Subcutaneous adipose tissue (tissue), 4 donors: ENCODE measurements around the gene TIAL1. TPM values are rescaled to one million over a fixed set of nuclear protein-coding genes. Genes with fewer than 3 reads are reported as not detected.

Source experiments
- total RNA-seq, 4 donors: library from RNA; depleted of rRNA; stranded (reverse); fragments of >200 nt; gene quantifications; one replicate each; pipeline ENCODE4 v1.1.0, GENCODE V29; 2016
- TF ChIP-seq, protein P1 (sequence below): fragments of 450-650 bp; IDR thresholded peaks from one replicate; pipeline ENCODE4 v1.5.1; 2016; ENCODE audit warnings: low read depth, mild to moderate bottlenecking, control low read depth, antibody characterized with exemption, moderate library complexity

TIAL1 gene
- total RNA-seq, 4 donors from 2014 or later = 76.9 to 138 (median 91.2) TPM

DNA sequence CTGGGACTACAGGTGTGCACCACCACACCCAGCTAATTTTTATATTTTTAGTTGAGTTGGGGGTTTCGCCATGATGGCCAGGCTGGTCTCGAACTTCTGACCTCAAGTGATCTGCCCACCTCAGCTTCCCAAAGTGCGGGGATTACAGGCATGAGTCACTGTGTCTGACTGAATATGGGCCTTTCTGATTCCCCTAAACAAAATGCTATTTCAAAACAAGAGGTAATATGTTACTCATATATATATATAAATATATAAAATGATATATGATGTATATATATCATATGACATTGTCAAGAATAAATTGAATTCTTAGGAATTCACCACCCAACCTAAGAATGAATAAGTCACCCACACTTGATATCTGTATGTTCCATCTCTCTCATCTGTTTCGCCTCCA is 12.8 kb upstream of the TIAL1 start:
- TF ChIP-seq, protein P1, sequence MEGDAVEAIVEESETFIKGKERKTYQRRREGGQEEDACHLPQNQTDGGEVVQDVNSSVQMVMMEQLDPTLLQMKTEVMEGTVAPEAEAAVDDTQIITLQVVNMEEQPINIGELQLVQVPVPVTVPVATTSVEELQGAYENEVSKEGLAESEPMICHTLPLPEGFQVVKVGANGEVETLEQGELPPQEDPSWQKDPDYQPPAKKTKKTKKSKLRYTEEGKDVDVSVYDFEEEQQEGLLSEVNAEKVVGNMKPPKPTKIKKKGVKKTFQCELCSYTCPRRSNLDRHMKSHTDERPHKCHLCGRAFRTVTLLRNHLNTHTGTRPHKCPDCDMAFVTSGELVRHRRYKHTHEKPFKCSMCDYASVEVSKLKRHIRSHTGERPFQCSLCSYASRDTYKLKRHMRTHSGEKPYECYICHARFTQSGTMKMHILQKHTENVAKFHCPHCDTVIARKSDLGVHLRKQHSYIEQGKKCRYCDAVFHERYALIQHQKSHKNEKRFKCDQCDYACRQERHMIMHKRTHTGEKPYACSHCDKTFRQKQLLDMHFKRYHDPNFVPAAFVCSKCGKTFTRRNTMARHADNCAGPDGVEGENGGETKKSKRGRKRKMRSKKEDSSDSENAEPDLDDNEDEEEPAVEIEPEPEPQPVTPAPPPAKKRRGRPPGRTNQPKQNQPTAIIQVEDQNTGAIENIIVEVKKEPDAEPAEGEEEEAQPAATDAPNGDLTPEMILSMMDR = no peak

DNA sequence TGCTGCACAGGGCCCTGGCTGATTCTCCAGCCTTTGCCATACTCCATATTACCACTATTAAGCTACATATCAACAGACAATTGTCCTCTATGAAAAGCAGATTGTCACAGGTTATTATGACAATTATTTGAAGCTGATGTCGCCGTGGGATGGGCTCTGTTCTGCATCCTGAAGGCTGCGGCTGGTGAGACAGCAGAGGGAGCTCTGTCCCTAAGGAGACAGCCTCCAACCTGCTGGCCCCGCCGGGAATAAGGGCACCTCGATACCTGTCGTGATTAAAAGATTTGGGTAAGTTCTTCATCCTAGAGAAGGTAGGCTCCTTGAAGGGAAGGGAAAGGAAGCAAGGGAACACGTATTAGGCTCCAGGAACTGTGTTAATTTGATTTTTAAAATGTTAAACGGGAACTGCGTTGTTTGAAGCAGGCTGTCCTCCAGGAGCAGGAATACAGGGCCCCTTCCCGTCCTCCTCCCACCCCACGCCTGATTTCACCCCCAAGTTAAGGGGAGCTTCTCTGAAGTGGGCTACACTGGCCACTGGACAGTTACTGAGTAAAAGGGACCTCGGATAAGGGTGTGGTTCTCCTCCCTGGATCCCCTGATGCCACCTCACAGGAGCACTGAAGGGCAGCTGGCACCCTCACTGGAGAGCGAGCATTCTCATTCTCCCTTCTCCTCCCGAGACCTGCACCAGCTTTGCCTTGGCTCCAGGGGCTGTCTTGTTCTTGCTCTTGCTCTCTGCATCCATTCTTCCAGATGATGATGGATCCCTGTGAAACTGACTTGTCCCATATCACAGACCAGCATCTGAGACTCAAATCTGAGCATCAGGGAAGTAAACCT is 11.8 kb upstream of the TIAL1 start:
- TF ChIP-seq, protein P1 = no peak

DNA sequence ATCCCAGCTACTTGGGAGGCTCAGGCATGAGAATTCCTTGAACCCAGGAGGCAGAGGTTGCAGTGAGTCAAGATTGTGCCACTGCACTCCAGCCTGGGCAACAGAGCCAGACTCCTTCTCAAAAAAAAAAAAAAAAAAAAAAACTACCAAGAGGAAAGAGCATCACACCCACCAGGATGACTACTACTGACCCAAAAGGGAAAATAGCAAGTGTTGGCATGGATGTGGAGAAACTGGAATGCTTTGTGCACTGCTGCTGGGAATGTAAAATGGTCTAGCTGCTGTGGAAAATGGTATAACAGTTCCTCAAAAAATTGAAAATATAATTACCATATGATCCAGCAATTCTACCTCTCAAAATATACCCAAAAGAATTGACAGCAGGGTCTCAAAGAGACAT is 7.7 kb upstream of the TIAL1 start:
- TF ChIP-seq, protein P1 = no peak

DNA sequence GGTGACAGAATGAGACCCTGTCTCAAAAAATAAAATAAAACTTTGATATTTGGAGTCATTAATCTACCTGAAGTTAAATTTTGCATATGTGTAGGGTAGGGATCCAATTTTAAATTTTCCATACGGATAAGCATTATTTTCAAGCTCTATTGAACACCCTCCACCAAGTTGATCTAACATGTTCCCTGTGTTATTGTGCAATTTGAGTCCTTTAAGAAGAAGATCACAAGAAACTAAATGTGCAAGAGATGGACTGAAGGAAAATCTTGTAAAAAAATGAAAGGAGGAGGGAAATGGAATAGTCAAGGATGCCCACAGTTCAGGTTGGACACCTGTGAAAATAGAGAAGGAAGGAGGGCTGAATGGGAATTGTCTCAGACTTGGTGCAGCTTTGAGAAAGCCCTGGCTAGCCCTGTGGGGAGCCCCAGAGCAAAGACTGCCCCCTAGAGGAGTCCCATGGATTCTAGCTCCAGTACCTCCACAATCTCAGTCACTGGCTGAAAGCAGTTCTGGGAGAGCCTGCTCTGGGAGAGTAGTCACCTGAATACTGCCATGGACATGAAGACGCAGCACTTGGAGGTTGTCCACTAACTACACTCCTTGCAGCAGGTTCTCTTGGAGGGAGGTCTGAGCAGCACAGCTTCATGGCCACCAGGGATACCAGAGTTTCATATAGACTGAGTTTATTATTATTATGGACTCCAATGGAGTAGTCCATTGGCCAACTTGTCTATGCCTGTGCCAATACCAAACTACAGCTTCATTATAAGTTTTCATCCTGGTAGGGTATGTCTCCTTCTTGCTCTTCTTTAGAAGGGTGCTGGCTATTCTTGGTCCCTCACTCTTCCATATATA is 5.7 kb upstream of the TIAL1 start:
- TF ChIP-seq, protein P1 = no peak

DNA sequence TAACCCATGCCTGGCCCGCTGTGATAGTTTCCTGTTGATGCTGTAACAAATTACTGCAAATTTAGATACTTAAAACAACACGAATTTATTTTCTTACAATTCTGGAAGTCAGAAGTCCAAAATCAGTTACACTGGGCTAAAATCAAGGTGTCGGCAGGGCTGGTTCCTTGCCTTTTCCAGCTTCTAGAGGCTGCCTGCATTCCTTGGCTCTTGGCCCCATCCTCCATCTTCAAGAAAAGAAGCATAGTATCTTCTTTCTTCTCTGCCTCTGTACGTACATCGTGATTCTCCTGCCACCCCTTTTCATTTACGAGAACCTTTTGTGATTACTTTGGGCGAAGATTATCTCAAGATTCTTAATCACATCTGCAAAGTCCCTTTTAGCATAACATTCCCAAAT is 1.6 kb upstream of the TIAL1 start:
- TF ChIP-seq, protein P1 = no peak

DNA sequence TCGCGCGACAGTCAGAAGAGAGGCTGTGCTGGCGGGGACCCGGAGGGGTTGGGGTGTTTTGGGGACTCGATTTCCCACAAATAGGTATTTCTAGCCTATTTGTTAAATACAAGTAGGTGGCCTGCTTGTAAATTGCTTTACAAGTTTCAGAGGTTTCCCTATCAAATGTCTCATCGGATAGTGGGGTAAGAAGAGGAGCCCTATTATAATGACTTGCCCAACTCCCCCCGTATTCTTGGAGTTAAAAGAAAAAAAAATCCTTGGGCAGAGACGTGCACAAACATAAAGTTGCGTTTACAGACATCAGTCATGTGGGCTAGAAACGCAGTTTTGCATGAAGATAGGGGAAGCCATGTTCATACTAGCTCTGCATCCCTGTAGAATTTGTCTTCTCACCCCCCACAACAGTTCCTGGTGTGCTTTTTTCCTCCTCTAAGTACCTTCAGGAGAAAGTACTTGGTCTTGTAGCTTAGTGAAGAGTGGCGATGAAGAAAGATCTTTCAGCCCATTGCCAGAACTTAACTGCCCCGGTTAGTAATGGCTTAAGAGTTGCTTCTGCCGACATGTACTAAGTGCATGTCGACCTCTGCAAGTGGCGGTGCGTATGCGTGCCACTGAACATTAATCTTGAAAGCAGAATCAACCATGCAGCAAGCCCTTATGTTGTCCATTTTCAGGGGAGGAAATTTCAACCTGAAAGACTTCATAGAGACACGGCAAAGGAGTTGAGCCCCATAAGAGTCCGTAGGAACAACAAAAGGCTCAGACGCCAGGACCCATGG is 832 bp upstream of the TIAL1 start:
- TF ChIP-seq, protein P1 = no peak
